GM12891 (cell line): ENCODE measurements around the gene EPB41L2.

Experiments used
- DNase-seq: peaks from one replicate; pipeline ENCODE4 v3.0.0; 2011; ENCODE audit warnings: low spot score; ENCODE audit not compliant: insufficient read length
- FAIRE-seq: peaks from 2 replicates; lab custom pipeline; 2011; peaks lifted over from hg19 to GRCh38; lab: Jason Lieb, UNC
- PAX5 ChIP-seq: IDR thresholded peaks from 2 replicates; pipeline ENCODE4 v1.6.1; 2011; ENCODE audit warnings: low read length, moderate library complexity, mild to moderate bottlenecking; ENCODE audit not compliant: insufficient read depth, severe bottlenecking
- POLR2A ChIP-seq: IDR thresholded peaks from 2 replicates; pipeline ENCODE4 v1.6.1; 2011; ENCODE audit warnings: low read depth, low read length, control low read depth
- POLR2AphosphoS5 ChIP-seq: IDR thresholded peaks from 2 replicates; pipeline ENCODE4 v1.6.1; 2011; ENCODE audit warnings: low read depth, low read length, control low read depth
- POU2F2 ChIP-seq: IDR thresholded peaks from 2 replicates; pipeline ENCODE4 v1.6.1; 2011; ENCODE audit warnings: low read depth, mild to moderate bottlenecking, control low read depth, low read length, moderate library complexity
- SPI1 ChIP-seq: IDR thresholded peaks from 2 replicates; pipeline ENCODE4 v1.6.1; 2011; ENCODE audit warnings: low read depth, low read length, control low read depth
- TAF1 ChIP-seq: IDR thresholded peaks from 2 replicates; pipeline ENCODE4 v1.6.1; 2011; ENCODE audit warnings: low read depth, low read length, control low read depth

The EPB41L2 gene

DNA sequence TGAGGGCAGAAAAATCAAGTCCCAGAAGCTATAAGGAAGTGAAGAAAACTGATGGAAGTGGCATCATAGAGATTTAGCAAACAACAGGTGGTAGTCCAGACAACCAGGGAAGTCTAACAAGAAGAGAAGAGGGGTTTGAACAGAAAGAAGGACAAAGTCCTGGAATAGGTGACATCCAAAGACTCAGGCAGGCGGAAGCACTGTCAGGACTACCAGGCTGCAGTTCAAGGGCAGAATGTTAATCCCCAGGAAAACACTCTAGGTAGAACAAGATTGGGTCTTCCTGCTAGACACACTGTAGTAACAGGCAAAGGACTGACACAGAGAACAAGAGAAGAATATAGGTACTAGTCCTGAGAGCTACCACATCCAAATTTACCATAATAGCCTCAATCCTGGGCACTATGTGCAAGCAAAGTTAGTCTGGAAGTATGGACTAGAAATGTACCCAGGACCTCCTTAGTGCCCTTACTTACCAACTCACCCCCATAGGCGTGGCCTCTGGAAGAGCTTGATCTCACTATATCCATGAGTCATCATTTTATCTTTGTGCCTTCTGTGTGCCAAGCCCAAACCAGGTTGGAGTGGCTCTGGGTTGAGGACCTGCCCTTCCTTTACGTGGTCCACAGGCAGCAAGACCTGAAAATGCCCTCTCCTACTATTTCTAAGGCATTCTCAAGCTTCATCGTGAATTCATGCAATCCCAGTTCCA lies 2.2 kb upstream of the EPB41L2 start:
- FAIRE-seq (no peak), DNase-seq (no peak)
- TF ChIP-seq POLR2A: no peak
- no peak for TF ChIP-seq POLR2AphosphoS5
- TF ChIP-seq POU2F2: no peak
- TF ChIP-seq PAX5: no peak
- TF ChIP-seq TAF1: no peak
- TF ChIP-seq SPI1: no peak

DNA sequence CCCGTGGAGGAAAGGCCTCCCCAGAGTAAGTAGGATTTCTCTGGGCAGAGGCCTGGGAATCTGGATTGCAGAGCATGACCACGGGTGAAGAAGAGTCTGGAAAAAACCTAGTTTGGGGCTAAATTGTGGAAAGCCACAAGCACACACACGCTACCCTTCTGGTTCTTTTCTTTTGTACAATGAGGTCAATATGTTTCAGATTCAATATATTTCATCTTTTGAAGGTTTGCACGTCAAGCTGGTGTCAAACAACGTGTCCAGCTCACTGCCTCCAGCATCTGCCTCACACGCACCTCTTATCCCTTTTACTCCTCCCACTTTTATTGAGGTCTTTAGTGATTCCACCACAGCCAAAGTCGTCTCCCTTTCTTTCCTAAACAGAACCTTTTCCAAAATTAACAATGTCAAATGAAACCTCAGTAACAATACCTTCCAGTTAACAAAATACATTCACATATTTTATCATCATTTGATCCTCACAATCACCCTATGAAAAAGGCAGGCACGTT lies 773 bp upstream of the EPB41L2 start:
- DNase-seq (no peak), FAIRE-seq (no peak)
- TF ChIP-seq SPI1: no peak
- TF ChIP-seq POLR2AphosphoS5: no peak
- no peak for TF ChIP-seq POU2F2
- TF ChIP-seq PAX5: no peak
- TF ChIP-seq TAF1: no peak
- no peak for TF ChIP-seq POLR2A

DNA sequence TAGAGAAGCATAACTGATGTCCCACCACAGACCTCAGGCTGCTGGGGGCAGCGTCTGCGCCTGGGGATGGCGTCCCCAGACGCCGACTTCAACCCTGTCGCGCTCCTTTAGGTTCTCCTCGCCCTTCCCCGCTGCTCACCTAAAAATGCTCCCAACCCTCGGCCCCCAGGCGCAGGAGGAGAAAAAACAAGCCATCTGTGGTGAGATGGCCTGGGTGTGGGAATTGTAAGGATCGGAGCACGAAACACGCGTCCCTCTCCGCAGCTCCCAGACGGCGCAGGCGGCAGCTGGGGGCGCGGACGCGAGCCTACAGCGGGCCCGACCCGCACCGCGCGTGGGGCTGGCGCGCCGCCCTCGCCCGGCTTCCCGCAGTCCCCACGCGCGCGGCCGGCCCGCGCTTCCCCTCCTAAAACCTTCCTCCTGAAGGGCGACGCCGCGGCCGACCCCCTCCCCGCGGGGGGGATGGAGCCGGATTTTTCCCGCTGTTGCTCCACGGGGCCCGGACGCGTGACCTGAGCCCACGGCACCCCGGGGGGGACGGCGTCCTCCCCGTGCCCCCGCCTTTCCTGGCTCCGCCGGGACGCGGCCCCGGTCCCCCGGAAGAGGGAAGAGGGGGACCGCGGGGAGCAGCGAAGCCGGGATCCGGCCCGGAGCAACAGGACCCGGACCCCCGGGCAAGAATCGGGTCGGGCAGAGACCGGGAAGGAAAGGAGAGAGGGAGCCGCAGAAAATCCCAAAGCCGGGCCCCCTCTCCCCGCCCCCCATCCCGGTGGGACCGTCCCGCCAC lies 611 bp downstream of the EPB41L2 start:
- TF ChIP-seq POU2F2 (no peak), TAF1 (no peak), PAX5 (no peak), POLR2AphosphoS5 (no peak), SPI1 (no peak), POLR2A (no peak)
- no peak for FAIRE-seq
- DNase-seq: peak; percentile 2

DNA sequence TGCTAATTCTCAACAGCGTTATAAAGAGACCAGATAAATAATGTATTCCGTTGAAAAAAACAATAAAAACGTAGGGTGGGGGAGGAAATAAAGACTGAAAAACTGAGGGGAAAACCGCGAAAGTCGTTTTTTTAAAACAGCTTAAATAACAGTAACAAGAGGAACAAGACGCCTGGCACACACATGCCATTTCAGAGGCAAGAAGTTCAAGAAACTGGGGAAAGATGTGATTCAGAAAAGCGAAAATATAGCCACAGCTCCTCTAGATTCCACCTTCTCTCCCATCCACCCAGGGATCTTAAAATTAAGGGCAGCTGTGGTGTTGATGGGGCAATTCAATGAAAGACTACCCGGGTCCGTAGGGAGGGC lies 1.3 kb downstream of the EPB41L2 start:
- DNase-seq: no peak
- no peak for FAIRE-seq
- TF ChIP-seq TAF1: no peak
- no peak for TF ChIP-seq POU2F2
- TF ChIP-seq POLR2A: no peak
- no peak for TF ChIP-seq POLR2AphosphoS5
- TF ChIP-seq PAX5: no peak
- TF ChIP-seq SPI1: no peak

DNA sequence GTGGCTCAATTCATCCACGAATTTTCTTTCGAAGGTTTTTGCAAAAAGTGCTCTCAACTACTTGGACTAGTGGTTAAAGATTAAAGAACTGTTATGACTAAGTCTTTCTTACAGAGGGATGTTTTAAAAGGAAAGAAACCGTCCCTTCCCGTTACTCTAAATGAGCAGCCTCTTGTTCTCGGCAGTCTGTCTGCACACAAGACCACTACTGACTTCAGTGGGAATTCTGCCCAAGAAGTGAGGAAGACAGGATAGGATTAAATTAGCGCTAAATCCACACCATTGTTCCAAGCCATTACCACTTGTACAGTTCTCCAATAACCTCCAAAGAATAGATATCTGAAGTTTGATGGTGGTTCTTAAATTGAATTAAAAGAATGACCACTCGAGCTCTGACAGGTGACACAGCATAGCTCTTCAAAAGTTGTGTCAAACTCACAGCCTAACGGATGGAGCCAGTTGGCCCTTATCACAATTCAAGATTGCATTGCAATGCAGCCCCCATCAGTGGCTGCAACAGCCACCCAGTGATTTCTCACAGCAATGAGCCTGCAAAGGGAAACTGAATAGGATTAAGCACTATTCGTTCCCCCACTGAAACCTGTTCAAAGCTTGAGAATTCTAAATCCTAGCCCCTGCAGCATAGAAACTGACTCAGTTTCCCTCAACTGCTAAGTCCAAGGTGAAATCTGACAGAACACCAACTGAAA lies 1.8 kb downstream of the EPB41L2 start:
- FAIRE-seq (no peak), DNase-seq (no peak)
- TF ChIP-seq SPI1: no peak
- no peak for TF ChIP-seq TAF1
- TF ChIP-seq PAX5: no peak
- no peak for TF ChIP-seq POLR2AphosphoS5
- TF ChIP-seq POU2F2: no peak
- TF ChIP-seq POLR2A: no peak

DNA sequence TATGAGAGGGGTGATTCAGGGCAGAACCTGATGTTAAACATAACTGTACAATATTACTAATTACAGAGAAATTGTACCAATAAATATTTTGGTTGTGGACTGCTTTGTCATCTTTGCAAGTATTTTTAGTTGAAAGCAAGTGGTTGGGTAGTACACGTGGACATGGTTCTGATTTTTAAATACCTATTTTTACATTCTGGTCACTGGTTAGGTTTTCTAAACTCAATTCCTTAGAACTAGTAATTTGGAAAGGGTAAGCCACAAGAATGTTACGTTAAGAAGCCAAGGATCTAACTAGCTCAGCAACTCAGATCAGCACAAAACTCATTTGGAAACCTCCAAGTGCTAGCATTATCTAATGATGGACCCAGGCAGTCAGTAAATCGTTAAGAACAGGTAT lies 2.7 kb downstream of the EPB41L2 start:
- DNase-seq: no peak

DNA sequence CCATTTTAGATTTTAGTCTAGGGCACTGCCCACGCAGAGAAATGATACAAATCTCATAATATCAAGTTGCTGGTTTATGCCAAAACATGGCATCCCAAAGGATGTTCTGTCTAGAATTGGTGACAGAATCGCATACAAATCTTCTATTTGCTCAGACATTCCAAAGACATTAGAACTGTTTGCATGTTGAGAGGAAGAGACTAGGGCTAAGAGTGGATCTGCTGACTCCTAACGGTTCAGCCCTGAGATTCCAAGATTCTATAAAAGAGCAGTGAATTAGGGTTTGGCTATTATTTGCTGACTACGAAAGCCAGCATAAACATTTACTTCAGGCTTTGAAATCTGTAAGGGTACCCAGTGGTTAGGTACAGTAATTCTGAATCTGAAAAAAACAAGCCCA lies 3.6 kb downstream of the EPB41L2 start:
- FAIRE-seq (no peak), DNase-seq (no peak)
- no peak for TF ChIP-seq POU2F2
- TF ChIP-seq SPI1: no peak
- TF ChIP-seq PAX5: no peak
- no peak for TF ChIP-seq POLR2AphosphoS5
- no peak for TF ChIP-seq TAF1
- TF ChIP-seq POLR2A: no peak

More for the DNA sequence above, 2.7 kb downstream of the EPB41L2 start:
- FAIRE-seq: no peak
- TF ChIP-seq TAF1: no peak
- TF ChIP-seq POLR2AphosphoS5: no peak
- TF ChIP-seq POLR2A: no peak
- no peak for TF ChIP-seq PAX5
- TF ChIP-seq SPI1: no peak
- TF ChIP-seq POU2F2: no peak

DNA sequence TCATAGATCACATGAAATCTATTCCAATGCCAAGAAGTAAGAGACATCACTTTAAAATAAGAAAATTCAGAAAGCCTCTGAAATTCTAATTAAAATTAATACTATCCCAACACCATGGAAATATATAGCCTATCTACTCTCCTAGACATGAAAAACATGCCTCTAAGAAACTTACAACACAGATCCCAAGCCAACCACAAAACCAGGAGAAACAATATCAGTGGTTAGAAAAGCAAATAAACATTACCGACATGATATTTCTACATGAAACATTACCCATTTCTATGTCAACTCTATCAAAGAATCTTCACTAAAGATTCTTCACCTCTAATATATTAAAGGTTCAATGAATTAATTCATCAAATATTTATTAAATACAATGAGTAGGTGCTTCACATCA lies 4.8 kb downstream of the EPB41L2 start:
- no peak for DNase-seq
- FAIRE-seq: no peak
- TF ChIP-seq SPI1 (no peak), POLR2AphosphoS5 (no peak), PAX5 (no peak), TAF1 (no peak), POLR2A (no peak), POU2F2 (no peak)
